ENCODE data around the gene PKM.

DNA sequence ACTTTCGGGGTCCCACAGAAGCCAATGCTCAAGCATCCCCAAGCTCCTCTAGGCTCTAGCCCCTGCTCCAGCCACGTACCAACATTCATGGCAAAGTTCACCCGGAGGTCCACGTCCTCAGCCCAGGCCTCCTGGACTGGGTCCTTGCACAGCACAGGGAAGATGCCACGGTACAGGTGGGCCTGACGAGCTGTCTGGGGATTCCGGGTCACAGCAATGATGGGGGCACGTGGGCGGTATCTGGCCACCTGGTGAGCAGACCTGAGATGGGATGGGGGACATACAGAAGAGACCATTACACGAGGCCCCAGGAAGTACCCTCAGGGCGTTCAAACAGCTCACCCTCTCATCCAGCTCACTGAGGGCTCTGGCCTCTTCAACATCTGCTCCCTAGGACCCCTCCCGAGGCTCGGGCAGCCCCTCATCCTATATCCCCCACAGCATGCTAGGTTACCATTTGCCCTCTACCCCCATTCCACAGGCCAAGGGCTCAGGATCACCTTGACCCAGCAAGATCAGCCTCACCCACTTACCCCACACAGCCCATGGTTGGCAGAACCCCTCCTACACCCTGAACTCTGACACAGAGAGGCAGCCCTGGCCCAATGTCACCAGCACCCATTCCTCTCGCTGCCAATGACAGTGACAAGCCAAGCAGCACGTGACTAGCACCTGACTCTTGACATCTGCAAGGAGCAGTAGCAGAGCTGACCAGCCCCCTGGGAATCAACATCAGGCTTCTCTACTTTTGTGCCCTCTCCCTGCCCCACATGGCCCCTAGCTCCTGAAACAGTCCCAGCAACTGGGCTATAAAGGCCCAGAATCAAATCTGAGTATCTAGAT, 30.4 kb downstream of the PKM start:
- TF ChIP-seq POLR2A (IDR thresholded peaks at IDR 0.05), result no peak
- TF ChIP-seq, protein P1, sequence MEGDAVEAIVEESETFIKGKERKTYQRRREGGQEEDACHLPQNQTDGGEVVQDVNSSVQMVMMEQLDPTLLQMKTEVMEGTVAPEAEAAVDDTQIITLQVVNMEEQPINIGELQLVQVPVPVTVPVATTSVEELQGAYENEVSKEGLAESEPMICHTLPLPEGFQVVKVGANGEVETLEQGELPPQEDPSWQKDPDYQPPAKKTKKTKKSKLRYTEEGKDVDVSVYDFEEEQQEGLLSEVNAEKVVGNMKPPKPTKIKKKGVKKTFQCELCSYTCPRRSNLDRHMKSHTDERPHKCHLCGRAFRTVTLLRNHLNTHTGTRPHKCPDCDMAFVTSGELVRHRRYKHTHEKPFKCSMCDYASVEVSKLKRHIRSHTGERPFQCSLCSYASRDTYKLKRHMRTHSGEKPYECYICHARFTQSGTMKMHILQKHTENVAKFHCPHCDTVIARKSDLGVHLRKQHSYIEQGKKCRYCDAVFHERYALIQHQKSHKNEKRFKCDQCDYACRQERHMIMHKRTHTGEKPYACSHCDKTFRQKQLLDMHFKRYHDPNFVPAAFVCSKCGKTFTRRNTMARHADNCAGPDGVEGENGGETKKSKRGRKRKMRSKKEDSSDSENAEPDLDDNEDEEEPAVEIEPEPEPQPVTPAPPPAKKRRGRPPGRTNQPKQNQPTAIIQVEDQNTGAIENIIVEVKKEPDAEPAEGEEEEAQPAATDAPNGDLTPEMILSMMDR (IDR thresholded peaks at IDR 0.05), result no peak
